HepG2 (cell line): ENCODE results near the gene SLC9A1. TPM values are rescaled to one million over a fixed set of nuclear protein-coding genes. Genes with fewer than 3 reads are reported as not detected.

Experiments used
- ATAC-seq: fragments of 200-7000 bp; cut with Tn5 transposase; 3 replicates; pipeline ENCODE4 v1.9.1; 2020; ENCODE audit warnings: mild to moderate bottlenecking, moderate library complexity
- BruUV-seq: library from RNA; stranded (reverse); fragments of 400-500 nt; replicated peaks from 2 replicates; lab custom pipeline; 2021; lab: Mats Ljungman, UMichigan
- CTCF ChIA-PET: fragments of 300-600 bp; formaldehyde crosslinking; extraction: SDS; loops from one replicate; lab custom pipeline; 2021; ENCODE audit warnings: low total read pairs, inconsistent platforms, low intra/inter-chr PET ratio; lab: Yijun Ruan, JAX
- POLR2A ChIA-PET: fragments of 350-600 bp; sonication (Branson Sonifier 250); formaldehyde crosslinking; loops from one replicate; lab custom pipeline; 2020; ENCODE audit warnings: antibody characterized with exemption, inconsistent platforms; lab: Yijun Ruan, JAX
- DNase-seq: peaks from one replicate; pipeline ENCODE4 v3.0.0-alpha.2; 2015; ENCODE audit warnings: low spot score
- FAIRE-seq: peaks from 3 replicates; lab custom pipeline; 2011; peaks lifted over from hg19 to GRCh38; lab: Jason Lieb, UNC
- H2AFZ ChIP-seq: one replicate; pipeline ENCODE4 v1.6.1; 2011; ENCODE audit warnings: low read length, inconsistent platforms
- H3K27ac ChIP-seq: fragments of 300-600 bp; 3 replicates; pipeline ENCODE4 v1.8.0; 2011; ENCODE audit warnings: mixed run types, mild to moderate bottlenecking, mixed read lengths, low read length, inconsistent platforms; ENCODE audit not compliant: insufficient read depth; ENCODE audit errors: extremely low read length
- H3K27me3 ChIP-seq, 2 experiments: fragments of 200-600 bp in 1 of 2; 2 replicates in 1 of 2; 3 replicates in 1 of 2; pipeline versions ENCODE4 v1.6.0 to v1.8.0; 2011; ENCODE audit warnings: low read length in 2 of 2, mild to moderate bottlenecking in 2 of 2, moderate library complexity in 2 of 2, inconsistent platforms in 1 of 2; ENCODE audit not compliant: insufficient read depth in 2 of 2, control insufficient read depth in 1 of 2
- H3K36me3 ChIP-seq, 2 experiments: fragments of 200-600 bp in 1 of 2; replicated peaks in 1 of 2; 2 replicates in 1 of 2; 3 replicates in 1 of 2; pipeline versions ENCODE4 v1.5.1 to v1.8.0; 2011; ENCODE audit warnings: low read length in 2 of 2, inconsistent platforms in 1 of 2; ENCODE audit not compliant: insufficient read depth in 2 of 2, control insufficient read depth in 1 of 2
- H3K4me1 ChIP-seq: 2 replicates; pipeline ENCODE4 v1.5.1; 2012; ENCODE audit warnings: low read length, inconsistent platforms; ENCODE audit not compliant: insufficient read depth
- H3K4me2 ChIP-seq: 2 replicates; pipeline ENCODE4 v1.6.0; 2011; ENCODE audit warnings: low read depth, low read length, inconsistent platforms
- H3K4me3 ChIP-seq, 3 experiments: fragments of 200-600 bp in 1 of 3; sonication (generic), shearing (Covaris generic) in 1 of 3; replicated peaks in 1 of 3; 2 replicates each; pipeline ENCODE4 v1.5.1; 2011 to 2016; ENCODE audit warnings: low read length in 3 of 3, inconsistent platforms in 2 of 3, low read depth in 2 of 3, mild to moderate bottlenecking in 2 of 3, control low read depth in 1 of 3, mixed read lengths in 1 of 3; ENCODE audit not compliant: insufficient read depth in 1 of 3
- H3K79me2 ChIP-seq: one replicate; pipeline ENCODE4 v1.6.1; 2011; ENCODE audit warnings: low read length, inconsistent platforms; ENCODE audit not compliant: insufficient read depth
- H3K9ac ChIP-seq: 2 replicates; pipeline ENCODE4 v1.6.0; 2011; ENCODE audit warnings: mild to moderate bottlenecking, low read depth, low read length, inconsistent platforms; ENCODE audit not compliant: insufficient read depth
- H3K9me3 ChIP-seq: 2 replicates; pipeline ENCODE4 v1.5.1; 2012; ENCODE audit warnings: mild to moderate bottlenecking, low read length
- H4K20me1 ChIP-seq: 2 replicates; pipeline ENCODE4 v1.6.0; 2011; ENCODE audit warnings: inconsistent platforms, mild to moderate bottlenecking, low read length, moderate library complexity; ENCODE audit not compliant: insufficient read depth
- MNT ChIP-seq: fragments of 450-650 bp; IDR thresholded peaks from 2 replicates; pipeline ENCODE4 v1.6.1; 2016
- ZNF18 ChIP-seq: sonication (generic); formaldehyde crosslinking; IDR thresholded peaks from 2 replicates; pipeline ENCODE4 v1.8.0; 2022; ENCODE audit warnings: mild to moderate bottlenecking, missing genetic modification reagents; ENCODE audit not compliant: insufficient replicate concordance
- ZNF362 ChIP-seq: sonication (generic); formaldehyde crosslinking; IDR thresholded peaks from 2 replicates; pipeline ENCODE4 v1.4.0; 2020; ENCODE audit warnings: missing genetic modification reagents, mild to moderate bottlenecking, borderline replicate concordance
- ZNF629 ChIP-seq: sonication (generic); formaldehyde crosslinking; conservative IDR thresholded peaks from 2 replicates; pipeline ENCODE4 v1.5.0; 2020; ENCODE audit warnings: missing genetic modification reagents
- WGBS: methylation state at CpG from one replicate; pipeline ENCODE4 v1.1.6; 2017; ENCODE audit warnings: low lambda C conversion rate; 5-methylcytosine and 5-hydroxymethylcytosine counted together
- in situ Hi-C: cut with HindIII; loops from 2 replicates; pipeline ENCODE4 v1.10.0; 2017; ENCODE audit warnings: low pct_unique_long_range_greater_than_20kb; ENCODE audit not compliant: extremely low pct_ligation_motif_present
- intact Hi-C: fragments of 100-400 bp; cut with micrococcal nuclease; formaldehyde crosslinking; loops from one replicate; pipeline ENCODE4 v1.10.0; 2022; ENCODE audit not compliant: unreplicated experiment
- polyA plus RNA-seq, 8 experiments: library from polyadenylated mRNA; depleted of rRNA in 3 of 8; stranded (reverse) in 7 of 8; unstranded in 1 of 8; fragments of >200 nt; fragmentation: Illumina TruSeq in 4 of 8; extraction: Trizol in 4 of 8; gene quantifications; 2 replicates each; pipeline versions ENCODE4 v1.2.1 to v1.2.3, GENCODE V29; 2011 to 2016; ENCODE audit warnings: low read depth in 4 of 8, missing spikeins in 1 of 8, mixed read lengths in 1 of 8; ENCODE audit not compliant: insufficient read depth in 1 of 8
- total RNA-seq, 5 experiments: library from RNA; depleted of rRNA; stranded (reverse); fragments of >200 nt; fragmentation: Illumina TruSeq; extraction: Trizol; gene quantifications; 2 replicates each; pipeline ENCODE4 v1.2.3, GENCODE V29; 2016; ENCODE audit warnings: low read depth in 1 of 5

The SLC9A1 gene
- total and polyA plus RNA-seq, 2 of the 13 experiments (the other 11 are each of a cell fraction or from before 2014, with no cell fraction given): 1.4 to 2.9 TPM

- ATAC-seq (no peak), DNase-seq (no peak)
- no peak overlapping the region for H3K9ac ChIP-seq
- H3K4me1 ChIP-seq: peaks cover 4% of the 10 kb centered on the region
- no peak overlapping the region for H3K4me3 ChIP-seq
- H3K36me3 ChIP-seq: 0 out of 5 replicates have a peak, but pooled peaks cover 0 to 2% of the 10 kb centered on the region in 2 experiments
- H3K27ac ChIP-seq: no peak overlapping the region
- ChIA-PET CTCF (no interaction called here), POLR2A (no interaction called here)
- no peak overlapping the region for H3K4me2 ChIP-seq
- no peaks in the 10 kb centered on the region for H4K20me1 ChIP-seq
- no peak overlapping the region for H2AFZ ChIP-seq
- no TSS peak for BruUV-seq
- TF ChIP-seq ZNF629 (CRISPR knock-in tag) (peak; percentile 71), ZNF362 (CRISPR knock-in tag) (no peak)
- TF ChIP-seq, all 625 proteins: peak for 1
- intact Hi-C loops (no loop called here), in situ Hi-C loops (no loop called here)
- Histone ChIP-seq H3K79me2 (no peaks in the 10 kb centered on the region), H3K9me3 (no peaks in the 10 kb centered on the region), H3K27me3 (no peaks in the 10 kb centered on the region; a peak in 1 of 5 replicates)
- WGBS: 100% methylated on average over 2 of the region's 2 CpGs
- FAIRE-seq: no peak
Measured at GRCh38 chr1:27105018-27105417, 49.9 kb downstream of the SLC9A1 start.

DNA sequence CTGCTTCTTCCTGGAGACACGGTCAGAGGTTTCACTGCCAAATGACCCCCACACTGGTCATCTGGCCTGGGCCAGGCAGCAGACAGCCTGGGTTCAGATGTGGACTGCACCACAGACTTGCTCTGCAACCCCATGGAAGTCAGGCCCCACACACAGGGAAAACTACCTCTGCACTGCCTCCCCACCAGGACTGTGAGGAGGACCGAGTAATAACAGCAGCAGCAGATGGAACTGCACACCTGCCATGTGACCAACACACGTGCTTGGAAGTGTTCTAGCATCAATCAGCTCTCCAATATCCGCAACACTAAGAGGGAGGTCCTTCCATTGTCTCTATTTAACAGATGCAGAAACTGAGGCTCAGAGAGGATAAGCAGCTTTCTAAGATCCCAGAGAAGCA, 51.4 kb downstream of the SLC9A1 start:
- no peak overlapping the region for H2AFZ ChIP-seq
- no peaks in the 10 kb centered on the region for H3K9me3 ChIP-seq
- H3K4me1 ChIP-seq: peaks cover 19% of the 10 kb centered on the region
- TF ChIP-seq ZNF18 (CRISPR knock-in tag) (no peak), MNT (0 out of 2 replicates have a peak, but pooled peaks have one; percentile 21)
- 0 out of 5 replicates have a peak, but pooled peaks cover 0 to 2% of the 10 kb centered on the region in 2 experiments for H3K36me3 ChIP-seq
- BruUV-seq: no TSS peak
- no peaks in the 10 kb centered on the region for H3K79me2 ChIP-seq
- H3K4me3 ChIP-seq: no peak overlapping the region
- H3K9ac ChIP-seq: no peak overlapping the region
- no peaks in the 10 kb centered on the region; a peak in 1 of 5 replicates for H3K27me3 ChIP-seq
- no peak overlapping the region for H3K4me2 ChIP-seq
- in situ Hi-C loops: loop anchor here (5.0 kb wide), 1 partner anchor 179 kb away; no protein-coding TSS in a partner anchor
- WGBS: 100% methylated on average over 1 of the region's 4 CpGs
- no peak for DNase-seq
- intact Hi-C loops: loop anchor here (5.0 kb wide), 1 partner anchor 94 kb away; no protein-coding TSS in a partner anchor
- no peak overlapping the region for H3K27ac ChIP-seq
- no peak for FAIRE-seq
- no peak for ATAC-seq
- CTCF ChIA-PET: interaction anchor here (1.4 to 2.1 kb wide), 3 partner anchors 59 to 181 kb away, joined by 4 to 25 read pairs (median 5); no protein-coding TSS in a partner anchor
- no peaks in the 10 kb centered on the region for H4K20me1 ChIP-seq
- POLR2A ChIA-PET: no interaction called here
